IgD-negative memory B cell (primary cell): ENCODE results near the gene SNX5. TPM values are rescaled to one million over a fixed set of nuclear protein-coding genes. Genes with fewer than 3 reads are reported as not detected.
"Not testable (repeated sequence)": the region's sequence is repeated elsewhere in the genome, so short reads cannot be mapped to it uniquely, and the experiment has no call there.

Source experiments
- H3K27ac Mint-ChIP-seq, 3 donors: one replicate each; pipeline ENCODE4 v1.8.0; 2020 to 2022; ENCODE audit warnings: mild to moderate bottlenecking in 3 of 3, mixed read lengths in 3 of 3, moderate library complexity in 1 of 3
- H3K27me3 Mint-ChIP-seq: one replicate; pipeline ENCODE4 v1.8.0; 2021; ENCODE audit warnings: mixed read lengths
- H3K36me3 Mint-ChIP-seq: one replicate; pipeline ENCODE4 v1.8.0; 2020; ENCODE audit warnings: mild to moderate bottlenecking, mixed read lengths
- H3K4me1 Mint-ChIP-seq, 3 donors: one replicate each; pipeline ENCODE4 v1.8.0; 2020 to 2022; ENCODE audit warnings: mixed read lengths in 3 of 3, mild to moderate bottlenecking in 1 of 3
- H3K4me3 Mint-ChIP-seq, 4 donors: one replicate each; pipeline ENCODE4 v1.8.0; 2020 to 2022; ENCODE audit warnings: mild to moderate bottlenecking in 4 of 4, mixed read lengths in 4 of 4, moderate library complexity in 3 of 4
- H3K9me3 Mint-ChIP-seq, 3 donors: one replicate each; pipeline ENCODE4 v1.8.0; 2020 to 2021; ENCODE audit warnings: mixed read lengths in 3 of 3, mild to moderate bottlenecking in 1 of 3
- polyA plus RNA-seq: library from polyadenylated mRNA; unstranded; fragments of 300-500 nt; fragmentation: Illumina TruSeq; gene quantifications from one replicate; pipeline ENCODE4 v1.2.3, GENCODE V29; 2021

Gene SNX5
- polyA plus RNA-seq, 1 donor from 2014 or later: 103 TPM

GRCh38 chr20:17971300-17972013, 2.9 kb upstream of the SNX5 start:
- Mint-ChIP-seq H3K27me3 (no peaks in the 10 kb centered on the region), H3K36me3 (no peaks in the 10 kb centered on the region), H3K9me3 (no peaks in the 10 kb centered on the region), H3K27ac (peak overlapping the region; percentile 41 to 99 (median 92)), H3K4me3 (peak overlapping the region; percentile 95 to 99 (median 98)), H3K4me1 (peaks cover 30 to 40% (median 34%) of the 10 kb centered on the region in 3 donors)

- H3K27ac Mint-ChIP-seq: peak overlapping the region; percentile 92 to 99 (median 98)
- no peaks in the 10 kb centered on the region for H3K9me3 Mint-ChIP-seq
- H3K4me3 Mint-ChIP-seq: peak overlapping the region; percentile 95 to 99 (median 98)
- no peaks in the 10 kb centered on the region for H3K36me3 Mint-ChIP-seq
- H3K27me3 Mint-ChIP-seq: no peaks in the 10 kb centered on the region
- H3K4me1 Mint-ChIP-seq: peaks cover 37 to 44% (median 41%) of the 10 kb centered on the region in 3 donors
Observed at GRCh38 chr20:17969884-17970409, 1.4 kb upstream of the SNX5 start.

GRCh38 chr20:17969278-17969883, 787 bp upstream of the SNX5 start:
- peaks cover 40 to 49% (median 46%) of the 10 kb centered on the region in 3 donors for H3K4me1 Mint-ChIP-seq
- no peaks in the 10 kb centered on the region for H3K27me3 Mint-ChIP-seq
- no peaks in the 10 kb centered on the region for H3K36me3 Mint-ChIP-seq
- peak overlapping the region; percentile 92 to 99 (median 98) for H3K27ac Mint-ChIP-seq
- peak overlapping the region; percentile 95 to 99 (median 98) for H3K4me3 Mint-ChIP-seq
- no peaks in the 10 kb centered on the region for H3K9me3 Mint-ChIP-seq

GRCh38 chr20:17967521-17968365, 851 bp downstream of the SNX5 start:
- peaks cover 43 to 54% (median 52%) of the 10 kb centered on the region in 3 donors for H3K4me1 Mint-ChIP-seq
- no peaks in the 10 kb centered on the region for H3K9me3 Mint-ChIP-seq
- H3K36me3 Mint-ChIP-seq: no peaks in the 10 kb centered on the region
- H3K27me3 Mint-ChIP-seq: no peaks in the 10 kb centered on the region
- peak overlapping the region; percentile 95 to 99 (median 98) for H3K4me3 Mint-ChIP-seq
- peak overlapping the region; percentile 95 to 99 (median 96) for H3K27ac Mint-ChIP-seq

GRCh38 chr20:17966432-17967310, 1.9 kb downstream of the SNX5 start:
- Mint-ChIP-seq H3K4me3 (peak overlapping the region; percentile 95 to 99 (median 98)), H3K27me3 (no peaks in the 10 kb centered on the region), H3K9me3 (no peaks in the 10 kb centered on the region), H3K36me3 (no peaks in the 10 kb centered on the region), H3K4me1 (peaks cover 42 to 57% (median 56%) of the 10 kb centered on the region in 3 donors), H3K27ac (peak overlapping the region; percentile 95 to 99 (median 96))

- H3K27me3 Mint-ChIP-seq: no peaks in the 10 kb centered on the region
- H3K36me3 Mint-ChIP-seq: no peaks in the 10 kb centered on the region
- H3K4me3 Mint-ChIP-seq: peak overlapping the region; percentile 95 to 99 (median 98)
- H3K9me3 Mint-ChIP-seq: no peaks in the 10 kb centered on the region
- H3K27ac Mint-ChIP-seq: peak overlapping the region; percentile 95 to 99 (median 96)
- peaks cover 53 to 69% (median 60%) of the 10 kb centered on the region in 3 donors for H3K4me1 Mint-ChIP-seq
Observed at GRCh38 chr20:17965042-17965697, 3.4 kb downstream of the SNX5 start.

- H3K27me3 Mint-ChIP-seq: no peaks in the 10 kb centered on the region
- H3K9me3 Mint-ChIP-seq: no peaks in the 10 kb centered on the region
- H3K4me3 Mint-ChIP-seq: peak overlapping the region; percentile 95 to 99 (median 98)
- no peaks in the 10 kb centered on the region for H3K36me3 Mint-ChIP-seq
- H3K4me1 Mint-ChIP-seq: peaks cover 54 to 68% (median 58%) of the 10 kb centered on the region in 3 donors
- H3K27ac Mint-ChIP-seq: peak overlapping the region; percentile 95 to 99 (median 96)
Observed at GRCh38 chr20:17964632-17965031, 4.0 kb downstream of the SNX5 start.

- Mint-ChIP-seq H3K36me3 (no peaks in the 10 kb centered on the region), H3K9me3 (no peaks in the 10 kb centered on the region), H3K27ac (peak overlapping the region; percentile 95 to 99 (median 96)), H3K27me3 (no peaks in the 10 kb centered on the region), H3K4me1 (peaks cover 60 to 72% (median 64%) of the 10 kb centered on the region in 3 donors), H3K4me3 (peak overlapping the region in 3 of 4 donors; percentile 97 to 99 (median 98))
Observed at GRCh38 chr20:17964073-17964472, 4.5 kb downstream of the SNX5 start.

- Mint-ChIP-seq H3K27me3 (no peaks in the 10 kb centered on the region), H3K9me3 (no peaks in the 10 kb centered on the region), H3K36me3 (no peaks in the 10 kb centered on the region), H3K4me3 (peak overlapping the region; percentile 55 to 99 (median 98)), H3K27ac (peak overlapping the region; percentile 11 to 99 (median 96)), H3K4me1 (peaks cover 67 to 75% (median 71%) of the 10 kb centered on the region in 3 donors)
Observed at GRCh38 chr20:17963114-17963897, 5.3 kb downstream of the SNX5 start.

GRCh38 chr20:17961587-17961940, 7.0 kb downstream of the SNX5 start:
- Mint-ChIP-seq H3K4me3 (peak overlapping the region; percentile 66 to 93 (median 75)), H3K4me1 (peaks cover 75 to 79% (median 79%) of the 10 kb centered on the region in 3 donors), H3K27me3 (no peaks in the 10 kb centered on the region), H3K9me3 (no peaks in the 10 kb centered on the region), H3K27ac (peak overlapping the region; percentile 24 to 84 (median 67)), H3K36me3 (peaks cover 3% of the 10 kb centered on the region)

- Mint-ChIP-seq H3K4me1 (peaks cover 77 to 82% (median 81%) of the 10 kb centered on the region in 3 donors), H3K4me3 (peak overlapping the region; percentile 66 to 93 (median 75)), H3K9me3 (no peaks in the 10 kb centered on the region), H3K36me3 (peaks cover 3% of the 10 kb centered on the region), H3K27ac (peak overlapping the region; percentile 24 to 84 (median 67)), H3K27me3 (no peaks in the 10 kb centered on the region)
Observed at GRCh38 chr20:17960927-17961586, 7.5 kb downstream of the SNX5 start.

- not testable (repeated sequence) for H3K36me3 Mint-ChIP-seq, H3K27me3 Mint-ChIP-seq, H3K9me3 Mint-ChIP-seq
- Mint-ChIP-seq H3K4me3 (peak overlapping the region; percentile 64 to 93 (median 75)), H3K4me1 (peaks cover 78 to 82% (median 81%) of the 10 kb centered on the region in 3 donors), H3K27ac (peak overlapping the region; percentile 24 to 84 (median 67))
Observed at GRCh38 chr20:17960400-17960885, 8.2 kb downstream of the SNX5 start.
